Measurements from ENCODE around the gene SH3BP5L.
A peak's percentile ranks its signal among the peaks of the same experiment; 100 is the strongest.
"Not testable (repeated sequence)": the region's sequence is repeated elsewhere in the genome, so short reads cannot be mapped to it uniquely, and the experiment has no call there.

SH3BP5L gene

GRCh38 chr1:248850536-248851251, 25.0 kb upstream of the SH3BP5L start:
- DNase-seq, result peak; percentile 48

GRCh38 chr1:248850124-248850523, 24.4 kb upstream of the SH3BP5L start:
- peak; percentile 48 for DNase-seq

- DNase-seq, result peak; percentile 48
Measured at GRCh38 chr1:248849637-248850036, 23.9 kb upstream of the SH3BP5L start.

- peak; percentile 48 for DNase-seq
Measured at GRCh38 chr1:248849152-248849551, 23.4 kb upstream of the SH3BP5L start.

- DNase-seq, result no peak
Measured at GRCh38 chr1:248848602-248849001, 22.9 kb upstream of the SH3BP5L start.

GRCh38 chr1:248847956-248848561, 22.3 kb upstream of the SH3BP5L start:
- DNase-seq, result peak; percentile 42

GRCh38 chr1:248847181-248847955, 21.7 kb upstream of the SH3BP5L start:
- DNase-seq, result peak; percentile 47

GRCh38 chr1:248844526-248844925, 18.8 kb upstream of the SH3BP5L start:
- DNase-seq, result no peak

- no peak for DNase-seq
Measured at GRCh38 chr1:248843687-248844086, 18.0 kb upstream of the SH3BP5L start.

GRCh38 chr1:248842781-248843331, 17.1 kb upstream of the SH3BP5L start:
- peak; percentile 47 for DNase-seq

- peak; percentile 78 for DNase-seq
Measured at GRCh38 chr1:248841702-248842395, 16.1 kb upstream of the SH3BP5L start.

- DNase-seq, result no peak
Measured at GRCh38 chr1:248840946-248841345, 15.2 kb upstream of the SH3BP5L start.

- no peak for DNase-seq
Measured at GRCh38 chr1:248839168-248839555, 13.4 kb upstream of the SH3BP5L start.

- peak; percentile 96 for DNase-seq
Measured at GRCh38 chr1:248838357-248839167, 12.8 kb upstream of the SH3BP5L start.

GRCh38 chr1:248837781-248838356, 12.2 kb upstream of the SH3BP5L start, which contains the start of gene ZNF672:
ZNF672 (plus strand) TSS chr1:248838224; CDS start chr1:248847275, 9,051 bp downstream.
- peak; percentile 99 for DNase-seq

GRCh38 chr1:248837045-248837780, 11.5 kb upstream of the SH3BP5L start:
- no peak for DNase-seq

GRCh38 chr1:248834343-248834940, 8.7 kb upstream of the SH3BP5L start:
- no peak for DNase-seq

- no peak for DNase-seq
Measured at GRCh38 chr1:248831842-248832241, 6.1 kb upstream of the SH3BP5L start.

- DNase-seq, result not testable (repeated sequence)
Measured at GRCh38 chr1:248830718-248831017, 5.0 kb upstream of the SH3BP5L start.

GRCh38 chr1:248828845-248829244, 3.1 kb upstream of the SH3BP5L start:
- no peak for DNase-seq

- no peak for DNase-seq
Measured at GRCh38 chr1:248825573-248825908, 174 bp downstream of the SH3BP5L start.

Data from islet precursor cell (in vitro differentiated cells).